ENCODE data around the gene TBC1D21.

TBC1D21 gene

DNA sequence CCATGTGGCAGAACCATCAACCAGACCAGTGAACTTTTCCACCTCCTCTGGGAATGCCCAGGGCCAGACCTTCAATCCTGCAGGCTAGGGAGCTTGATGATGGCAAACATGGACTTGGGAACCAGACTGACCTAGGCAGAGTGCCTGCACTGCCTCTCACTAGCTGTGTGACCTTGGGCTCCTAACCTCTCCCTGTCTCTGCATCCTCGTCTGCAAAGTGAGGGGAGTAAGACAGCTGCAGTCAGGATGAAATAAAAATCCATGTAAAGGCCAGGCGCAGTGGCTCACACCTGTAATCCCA lies 35.4 kb downstream of the TBC1D21 start:
- no peak for DNase-seq (ENCODE audit: low spot score)

DNA sequence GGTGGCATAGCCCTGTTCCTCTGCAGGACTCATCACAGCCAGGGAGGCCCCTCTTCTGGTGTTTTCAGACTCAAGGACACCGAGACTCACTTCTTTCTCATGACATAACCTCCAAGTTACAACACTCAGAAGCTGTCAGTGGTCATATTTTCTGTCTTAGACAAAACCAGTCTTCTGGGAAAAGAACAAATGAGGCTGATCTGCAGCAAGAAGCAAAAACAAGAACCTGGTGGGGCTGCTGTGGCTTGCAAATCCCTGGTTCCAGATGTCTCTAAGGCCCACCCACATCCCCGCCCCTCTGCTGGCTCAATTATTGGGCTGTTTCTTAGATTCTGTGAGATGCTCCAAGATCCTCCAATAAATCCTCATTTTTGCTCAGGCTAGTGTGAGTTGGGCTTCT lies 36.3 kb downstream of the TBC1D21 start:
- DNase-seq (ENCODE audit: low spot score): no peak

DNA sequence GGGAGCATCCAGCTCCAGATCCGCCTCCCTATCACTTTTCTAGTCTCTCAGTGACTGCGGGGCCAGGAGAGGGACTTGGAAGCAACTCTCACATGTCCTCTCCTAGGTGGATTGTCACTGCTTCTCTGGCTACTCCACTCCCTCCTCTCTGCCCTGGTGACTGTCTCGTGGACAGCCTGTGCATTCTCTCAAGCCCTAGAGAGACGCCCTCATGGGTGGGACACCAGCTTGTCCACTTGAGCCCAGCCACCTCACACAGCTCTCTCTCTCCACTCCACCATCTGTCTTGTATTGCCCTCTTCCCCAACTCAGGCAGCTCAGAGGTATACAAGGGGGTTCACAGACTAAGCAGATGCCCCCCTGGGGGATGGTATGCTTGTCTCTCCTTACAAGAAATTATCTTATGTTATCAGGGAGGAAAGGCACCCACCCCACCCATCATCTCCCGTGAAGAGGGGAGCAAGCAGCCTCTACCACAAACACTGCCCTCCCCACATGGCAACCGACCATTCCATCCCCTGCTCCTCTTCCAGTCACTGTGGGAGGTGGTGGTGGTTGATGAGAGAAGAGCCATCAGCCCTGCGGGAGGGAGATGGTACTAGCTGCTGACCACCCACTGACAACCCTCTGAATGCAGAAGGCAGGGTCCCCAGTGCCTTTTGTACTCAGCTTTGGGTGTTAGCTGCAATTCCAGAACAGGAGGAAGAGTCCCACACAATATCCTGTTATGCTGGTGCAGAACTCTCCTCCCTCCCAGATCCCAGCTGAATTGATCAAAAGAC lies 37.3 kb downstream of the TBC1D21 start:
- DNase-seq (ENCODE audit: low spot score): no peak

DNA sequence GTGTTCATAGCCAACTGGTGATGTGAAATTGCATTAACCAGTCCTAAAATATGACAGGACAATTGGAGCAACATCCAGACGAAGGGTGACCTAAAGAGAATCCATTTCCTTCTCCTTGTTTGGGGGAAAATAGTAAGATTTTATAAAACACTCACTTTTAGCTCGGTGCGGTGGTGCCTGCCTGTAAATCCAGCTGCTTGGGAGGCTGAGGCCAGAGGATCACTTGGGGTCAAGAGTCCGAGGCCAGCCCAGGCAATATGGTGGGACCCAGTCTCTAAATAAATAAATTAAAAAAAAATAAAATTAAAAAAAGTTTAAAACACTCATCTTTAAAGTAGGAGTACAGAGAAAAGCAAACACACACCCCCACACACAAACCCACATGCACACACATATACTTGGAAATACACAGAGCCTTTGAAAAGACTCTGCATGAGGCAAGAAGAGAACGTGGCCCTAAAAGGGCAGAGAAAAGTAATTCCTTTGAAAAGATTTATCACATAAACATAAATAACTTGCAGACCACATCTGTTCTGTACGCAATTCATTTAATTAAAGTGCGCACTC lies 38.7 kb downstream of the TBC1D21 start:
- no peak for DNase-seq (ENCODE audit: low spot score)

DNA sequence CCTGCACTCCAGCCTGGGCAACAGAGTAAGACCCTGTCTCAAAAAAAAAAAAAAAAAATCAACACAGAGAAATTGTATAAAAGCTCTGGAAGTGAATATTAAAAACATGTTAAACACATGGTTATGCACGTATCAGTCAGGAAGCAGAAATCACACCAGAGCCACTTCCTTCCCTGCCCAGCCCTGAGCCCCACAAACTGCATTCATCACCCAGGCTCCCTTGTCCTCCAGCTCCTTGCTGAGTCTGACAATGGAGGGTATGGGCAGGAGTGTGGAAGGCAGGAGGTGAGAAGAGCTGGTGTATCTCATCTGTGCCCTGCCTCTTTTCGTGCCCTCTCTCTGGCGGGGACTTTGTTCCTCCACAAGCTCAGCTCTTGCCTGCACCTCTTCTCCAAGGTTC lies 40.8 kb downstream of the TBC1D21 start:
- DNase-seq (ENCODE audit: low spot score): no peak

DNA sequence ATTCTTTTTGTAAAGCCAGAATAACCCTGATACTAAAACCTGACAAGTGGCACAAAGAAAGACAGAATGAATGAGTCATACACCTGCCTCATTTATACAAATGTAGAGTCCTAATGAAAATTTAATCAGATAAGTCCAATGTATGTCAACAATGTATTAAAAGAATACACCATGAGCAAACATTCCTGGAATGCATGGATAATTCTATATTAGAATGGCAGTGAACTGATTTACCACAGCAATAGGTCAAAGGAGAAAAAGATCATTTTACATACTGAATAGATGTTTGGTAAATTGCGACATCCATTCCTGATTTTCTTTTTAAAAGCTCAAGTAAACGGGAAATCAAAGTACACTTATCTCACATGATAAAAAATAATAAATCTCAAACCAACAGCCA lies 41.7 kb downstream of the TBC1D21 start:
- no peak for DNase-seq (ENCODE audit: low spot score)

DNA sequence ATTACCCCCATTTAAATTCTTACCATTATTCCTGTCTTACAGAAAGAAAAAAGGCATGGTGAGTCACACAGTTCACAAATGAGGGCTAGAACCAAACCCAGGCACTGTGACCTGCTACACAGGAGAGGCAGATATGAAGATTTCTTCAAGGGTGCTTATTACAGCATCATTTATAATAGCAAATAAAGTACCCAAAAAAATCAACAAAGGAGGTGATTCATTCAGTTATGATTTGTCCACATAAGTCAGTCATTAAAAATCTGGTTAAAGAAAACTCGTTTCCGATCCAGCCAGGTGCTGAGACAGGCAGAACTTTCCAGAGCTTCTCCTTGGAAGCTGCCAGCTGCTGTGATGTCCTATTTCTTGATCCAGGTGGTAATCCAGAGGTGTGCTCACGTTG lies 45.4 kb downstream of the TBC1D21 start:
- DNase-seq (ENCODE audit: low spot score): no peak

DNA sequence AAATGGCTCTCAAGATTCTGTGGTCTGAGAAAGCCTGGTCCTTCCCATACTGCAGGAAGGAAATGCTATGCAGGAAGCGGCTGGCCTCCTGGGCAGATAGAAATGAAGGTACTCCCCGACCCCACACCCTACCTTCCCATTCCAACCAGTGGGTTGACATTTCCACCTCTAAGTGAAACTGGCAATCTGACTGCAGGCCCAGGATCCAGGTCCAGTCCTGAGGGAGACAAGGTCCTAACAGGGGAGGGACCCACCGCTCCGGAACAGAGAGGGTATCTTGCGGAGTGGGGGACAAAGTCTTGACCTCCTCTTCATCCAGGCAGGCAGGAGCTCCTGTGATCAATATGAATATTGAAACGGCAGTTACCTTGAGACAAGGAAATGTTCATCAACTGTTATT lies 46.3 kb downstream of the TBC1D21 start:
- no peak for DNase-seq (ENCODE audit: low spot score)

DNA sequence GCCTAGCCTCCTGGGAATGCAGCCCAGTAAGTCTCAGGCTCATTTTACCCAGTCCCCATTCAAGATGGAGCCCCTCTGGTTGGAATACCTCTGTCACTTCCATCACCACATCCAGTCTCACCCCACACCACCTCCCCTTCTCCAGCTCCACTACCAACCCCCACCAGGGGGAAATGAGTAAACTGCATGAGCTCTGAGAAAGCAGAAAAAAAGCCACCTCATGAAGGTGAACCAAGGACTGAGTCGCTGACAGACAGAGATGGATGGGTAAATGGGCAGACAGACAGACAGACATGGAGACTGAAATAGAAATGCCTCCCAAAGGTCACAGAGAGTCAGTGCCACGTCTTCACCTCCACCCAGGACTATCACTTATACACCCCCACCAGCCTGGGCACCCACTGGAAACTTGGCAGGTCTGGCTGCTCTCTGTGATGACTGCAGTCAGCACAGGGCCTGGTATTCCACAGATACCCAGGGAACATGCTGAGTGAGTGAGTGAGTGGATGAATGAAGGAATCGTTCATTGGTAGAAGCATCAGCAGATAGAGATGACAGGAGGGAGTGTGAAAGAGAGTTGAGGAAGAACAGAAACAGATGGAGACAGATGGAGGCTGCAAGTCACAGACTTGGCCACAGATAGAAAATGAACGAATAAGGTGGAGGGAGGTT lies 48.0 kb downstream of the TBC1D21 start:
- DNase-seq (ENCODE audit: low spot score): no peak

DNA sequence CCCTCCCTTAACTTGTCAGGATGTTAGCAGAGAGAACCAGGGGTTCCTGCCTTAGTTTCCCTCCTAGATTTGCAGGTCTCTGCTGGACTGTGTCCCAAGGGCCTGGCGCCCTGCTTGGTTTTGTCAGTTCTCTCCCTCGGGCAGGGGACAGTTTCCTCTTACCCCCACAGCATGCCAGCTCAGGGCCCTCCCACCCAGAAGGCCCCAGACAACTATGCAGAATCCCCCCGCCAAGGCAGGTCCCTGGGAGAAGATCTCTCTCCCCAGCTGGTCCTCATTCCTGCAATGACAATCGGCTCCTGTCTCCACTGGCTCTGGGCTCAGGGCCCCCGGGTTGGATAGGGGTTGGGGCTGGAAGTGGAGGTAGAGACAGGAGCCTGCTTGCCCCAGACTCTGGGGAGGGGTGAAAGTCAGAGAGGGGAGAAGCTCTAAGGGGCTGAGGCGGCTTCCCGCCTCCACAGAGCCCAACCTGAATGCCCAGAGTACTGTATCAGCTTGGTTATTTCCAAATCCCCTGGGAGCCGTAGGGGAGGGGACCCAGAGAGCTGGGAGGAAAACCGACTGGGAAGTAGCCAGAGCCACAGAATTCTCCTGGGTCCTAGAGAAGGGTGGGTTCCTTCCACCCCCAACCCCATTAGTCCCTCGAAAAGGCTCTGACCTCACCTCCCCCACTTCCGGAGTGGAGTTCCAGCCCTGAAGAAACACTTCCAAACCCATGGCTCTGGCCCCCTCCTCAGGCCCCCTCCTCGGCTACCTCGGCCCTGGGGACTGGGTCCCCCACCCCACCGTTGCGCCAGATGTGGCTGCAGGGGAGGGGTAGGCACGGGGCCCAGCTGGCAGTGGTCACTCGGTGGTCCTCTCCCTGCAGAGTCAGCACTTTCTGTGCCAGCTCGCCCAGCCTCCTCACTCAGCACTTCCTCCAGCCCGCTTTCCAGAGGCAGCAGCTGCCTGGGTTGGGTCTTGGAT lies 49.1 kb downstream of the TBC1D21 start:
- DNase-seq (ENCODE audit: low spot score): no peak

DNA sequence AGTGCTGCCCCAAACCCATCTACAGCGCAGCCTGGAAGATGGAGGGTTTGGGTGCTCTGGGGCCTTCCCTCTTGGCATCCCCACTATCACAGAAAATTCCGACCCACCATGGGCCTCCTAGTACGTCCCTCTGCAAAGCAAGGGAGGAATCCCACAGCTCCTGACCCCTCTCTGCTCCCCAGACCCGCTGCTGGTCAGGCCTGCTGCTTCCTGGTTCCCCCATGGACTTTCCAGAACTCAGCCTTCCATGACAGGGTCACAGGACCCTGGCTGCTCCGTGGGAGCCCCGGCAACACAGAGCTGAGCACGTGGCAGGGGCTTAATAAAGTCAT lies 49.8 kb downstream of the TBC1D21 start:
- no peak for DNase-seq (ENCODE audit: low spot score)

DNA sequence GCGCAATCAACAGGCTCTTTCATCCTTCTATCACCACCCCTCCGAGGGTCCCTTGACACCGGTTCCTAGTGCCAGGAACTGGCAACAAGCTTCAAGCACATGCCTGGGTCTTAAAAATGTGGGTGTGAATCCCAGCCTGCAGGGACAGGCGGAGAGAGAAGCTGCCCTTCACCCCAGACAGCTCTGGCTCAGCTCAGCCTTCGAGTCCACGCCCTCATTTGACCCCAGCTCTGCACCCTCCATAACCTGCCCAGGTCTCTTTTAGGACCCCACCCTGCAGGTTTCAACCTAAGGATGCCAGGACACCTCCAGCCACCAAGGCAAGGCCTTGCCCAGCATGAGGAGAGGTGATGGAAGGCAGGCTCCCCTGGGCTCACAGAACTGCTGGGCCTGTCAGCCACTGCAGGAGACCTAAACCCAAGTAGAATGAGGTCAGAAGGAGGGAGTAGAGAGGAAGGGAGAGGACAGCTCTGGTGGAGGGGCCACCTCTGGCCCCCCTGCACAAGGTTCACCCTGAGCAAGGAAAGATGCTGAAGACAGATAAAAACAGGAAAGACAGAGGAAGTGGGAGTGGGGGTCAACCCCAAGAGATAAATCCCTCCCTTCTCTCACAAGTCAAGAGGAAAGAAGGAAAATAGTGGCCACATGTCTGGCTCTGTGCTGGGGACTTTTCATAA lies 50.3 kb downstream of the TBC1D21 start:
- no peak for DNase-seq (ENCODE audit: low spot score)

DNA sequence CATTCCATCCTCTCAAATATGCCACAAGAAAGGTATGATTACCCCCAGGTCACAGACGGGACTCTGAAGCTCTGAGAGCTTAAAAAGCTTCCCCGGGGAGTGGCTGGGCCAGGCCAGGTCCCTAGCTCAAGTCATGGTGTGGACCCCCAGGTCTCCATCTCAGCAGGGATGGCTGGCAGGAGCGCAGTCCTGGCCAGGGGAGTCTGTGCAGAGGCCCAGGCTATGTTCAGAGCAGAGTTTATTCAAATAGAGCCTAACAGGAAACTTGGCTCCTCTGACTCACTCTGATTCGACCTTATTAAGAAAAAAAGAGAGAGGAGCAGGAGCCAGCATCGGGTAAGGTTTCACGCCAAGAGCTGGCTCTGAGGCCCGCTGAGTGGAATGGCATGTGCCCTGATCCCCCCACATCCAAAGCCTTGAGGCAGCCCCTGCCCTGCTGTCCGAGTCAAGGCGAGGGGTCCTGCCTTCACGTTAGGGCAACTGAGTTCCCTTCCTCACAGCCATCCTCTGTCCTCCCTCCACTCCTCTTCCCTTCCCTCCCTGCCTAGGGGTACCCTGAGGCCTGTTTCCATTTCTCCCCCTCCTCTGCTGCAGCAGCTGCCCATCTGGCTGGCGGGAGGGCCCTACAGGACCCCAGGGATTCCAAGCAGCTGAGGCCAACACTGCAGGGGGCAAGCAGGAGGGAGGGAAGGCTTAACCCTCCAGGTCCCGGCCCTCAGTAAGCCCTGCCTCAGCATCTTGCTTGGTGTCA lies 51.0 kb downstream of the TBC1D21 start:
- DNase-seq (ENCODE audit: low spot score): no peak

DNA sequence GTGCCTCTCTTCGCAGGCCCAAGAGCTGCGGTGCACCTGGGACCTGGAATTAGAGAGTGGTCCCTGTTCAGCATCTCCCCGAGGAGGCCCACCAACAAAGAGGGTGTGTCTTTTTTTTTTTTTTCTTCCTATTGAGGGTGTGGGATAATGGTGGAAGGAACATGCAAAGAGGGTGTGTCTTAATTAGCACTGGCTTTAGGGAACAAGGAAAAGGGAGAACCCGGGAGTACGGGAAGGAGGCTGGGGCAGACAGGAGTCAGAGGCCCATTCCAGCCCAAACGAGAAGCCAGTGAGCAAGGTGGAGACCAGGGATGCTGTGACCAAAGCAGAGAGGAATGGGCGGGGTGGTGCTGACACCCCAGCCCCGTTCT lies 52.5 kb downstream of the TBC1D21 start:
- no peak for DNase-seq (ENCODE audit: low spot score)

DNA sequence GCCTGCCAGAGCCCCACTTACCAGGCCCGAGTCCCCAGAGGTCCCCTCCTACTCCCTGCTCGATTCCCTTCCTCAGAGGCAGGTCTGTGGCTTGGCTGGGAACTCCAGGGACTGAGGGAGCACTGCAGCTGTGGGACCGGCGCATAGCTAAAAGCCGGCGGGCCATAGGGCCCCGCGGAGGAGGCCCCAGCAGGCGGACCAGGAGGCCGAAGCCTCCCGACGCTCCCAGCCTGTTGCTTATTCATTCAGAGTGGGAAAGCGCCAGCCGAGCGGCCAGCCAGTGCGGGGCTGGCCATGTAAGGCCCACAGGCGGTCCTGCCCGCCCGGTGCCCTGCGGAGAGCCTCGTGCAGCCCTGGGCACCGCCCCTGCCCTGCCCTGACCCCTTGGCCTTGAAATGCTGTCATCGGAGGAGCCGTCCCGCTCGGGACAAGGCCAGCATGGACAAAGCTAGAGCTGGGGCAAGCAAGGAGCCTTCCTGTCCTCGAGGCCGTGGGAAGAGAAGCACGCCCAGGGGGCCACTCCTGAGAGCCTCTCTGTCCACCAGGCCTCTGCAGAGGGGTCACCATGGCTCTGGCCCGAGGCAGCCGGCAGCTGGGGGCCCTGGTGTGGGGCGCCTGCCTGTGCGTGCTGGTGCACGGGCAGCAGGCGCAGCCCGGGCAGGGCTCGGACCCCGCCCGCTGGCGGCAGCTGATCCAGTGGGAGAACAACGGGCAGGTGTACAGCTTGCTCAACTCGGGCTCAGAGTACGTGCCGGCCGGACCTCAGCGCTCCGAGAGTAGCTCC lies 53.0 kb downstream of the TBC1D21 start, which contains the start of gene LOXL1:
Gene LOXL1, plus strand, starts transcription at position 244 of the 784 bp plus-strand sequence. Its CDS starts 322 bp downstream, at position 566.
- no peak for DNase-seq (ENCODE audit: low spot score)

DNA sequence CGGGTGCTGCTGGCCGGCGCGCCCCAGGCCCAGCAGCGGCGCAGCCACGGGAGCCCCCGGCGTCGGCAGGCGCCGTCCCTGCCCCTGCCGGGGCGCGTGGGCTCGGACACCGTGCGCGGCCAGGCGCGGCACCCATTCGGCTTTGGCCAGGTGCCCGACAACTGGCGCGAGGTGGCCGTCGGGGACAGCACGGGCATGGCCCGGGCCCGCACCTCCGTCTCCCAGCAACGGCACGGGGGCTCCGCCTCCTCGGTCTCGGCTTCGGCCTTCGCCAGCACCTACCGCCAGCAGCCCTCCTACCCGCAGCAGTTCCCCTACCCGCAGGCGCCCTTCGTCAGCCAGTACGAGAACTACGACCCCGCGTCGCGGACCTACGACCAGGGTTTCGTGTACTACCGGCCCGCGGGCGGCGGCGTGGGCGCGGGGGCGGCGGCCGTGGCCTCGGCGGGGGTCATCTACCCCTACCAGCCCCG lies 53.7 kb downstream of the TBC1D21 start:
- DNase-seq (ENCODE audit: low spot score): no peak

DNA sequence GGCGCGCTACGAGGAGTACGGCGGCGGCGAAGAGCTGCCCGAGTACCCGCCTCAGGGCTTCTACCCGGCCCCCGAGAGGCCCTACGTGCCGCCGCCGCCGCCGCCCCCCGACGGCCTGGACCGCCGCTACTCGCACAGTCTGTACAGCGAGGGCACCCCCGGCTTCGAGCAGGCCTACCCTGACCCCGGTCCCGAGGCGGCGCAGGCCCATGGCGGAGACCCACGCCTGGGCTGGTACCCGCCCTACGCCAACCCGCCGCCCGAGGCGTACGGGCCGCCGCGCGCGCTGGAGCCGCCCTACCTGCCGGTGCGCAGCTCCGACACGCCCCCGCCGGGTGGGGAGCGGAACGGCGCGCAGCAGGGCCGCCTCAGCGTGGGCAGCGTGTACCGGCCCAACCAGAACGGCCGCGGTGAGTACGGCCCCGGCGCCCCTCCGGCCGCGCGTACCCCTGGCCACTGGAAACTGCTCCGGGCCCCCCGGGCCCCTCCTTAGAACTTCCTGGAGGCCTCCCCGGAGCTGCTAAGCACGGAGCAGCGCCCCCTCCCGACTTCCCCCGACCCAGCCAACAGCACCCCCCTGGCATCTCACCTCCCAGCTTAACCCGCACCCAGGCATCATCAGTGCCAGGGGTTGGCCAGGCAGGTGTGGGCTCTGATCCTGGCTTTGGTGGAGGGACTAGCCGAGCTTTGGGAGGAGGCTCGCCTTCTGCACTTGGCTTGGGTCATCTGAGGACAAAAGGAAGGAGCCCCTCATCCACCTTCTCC lies 54.3 kb downstream of the TBC1D21 start:
- no peak for DNase-seq (ENCODE audit: low spot score)

DNA sequence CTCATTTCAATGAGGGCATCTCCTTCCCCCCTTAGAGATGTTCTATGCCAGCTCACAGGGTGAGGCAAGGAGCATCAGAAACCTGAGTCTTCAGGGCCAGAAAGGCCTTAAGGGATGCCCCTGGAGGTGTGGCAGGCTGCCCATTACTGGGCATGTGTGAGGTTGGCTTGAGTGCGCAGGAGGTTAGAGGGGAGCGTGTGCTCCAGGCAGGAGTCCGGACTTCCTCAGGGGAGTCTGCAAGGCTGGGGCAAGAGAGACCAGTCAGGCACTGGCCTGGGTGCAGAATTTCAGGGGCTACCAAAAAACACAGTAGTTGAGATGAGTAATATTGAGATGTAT lies 54.8 kb downstream of the TBC1D21 start:
- DNase-seq (ENCODE audit: low spot score): no peak

DNA sequence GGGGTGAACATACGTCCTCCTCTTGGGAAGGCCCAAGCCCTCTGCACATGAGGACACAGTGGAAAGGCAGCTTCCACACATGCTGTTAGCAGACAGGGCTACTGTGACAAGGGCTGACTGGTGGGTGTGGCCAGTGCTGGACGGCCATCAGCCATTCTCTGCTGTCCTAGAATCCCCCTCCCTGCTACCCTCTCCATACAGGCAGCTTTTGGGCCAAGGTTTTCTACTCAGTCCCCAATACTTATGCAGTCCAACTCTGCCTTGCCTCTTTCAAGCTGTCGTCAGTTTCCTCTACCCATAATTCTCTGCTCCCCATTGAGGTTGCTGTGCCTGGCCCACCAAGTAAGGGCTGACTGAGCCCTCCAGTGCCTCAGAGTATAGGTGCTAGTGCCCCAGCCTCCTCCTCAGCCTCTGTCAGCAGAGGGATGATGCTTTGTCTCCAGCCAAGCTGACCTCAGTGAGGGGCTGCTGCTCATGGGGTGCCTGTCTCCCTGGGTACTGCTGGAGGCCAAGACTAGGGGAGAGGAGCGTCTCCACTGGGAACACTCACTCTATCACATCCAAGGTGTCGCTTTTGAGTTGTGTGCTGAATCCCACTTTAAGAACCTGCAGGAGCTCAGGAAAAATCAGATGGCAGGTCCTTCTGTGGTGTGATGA lies 55.7 kb downstream of the TBC1D21 start:
- no peak for DNase-seq (ENCODE audit: low spot score)

Data from globus pallidus (tissue), 1 donor.